ENCODE results near the gene MRPL37.

DNA sequence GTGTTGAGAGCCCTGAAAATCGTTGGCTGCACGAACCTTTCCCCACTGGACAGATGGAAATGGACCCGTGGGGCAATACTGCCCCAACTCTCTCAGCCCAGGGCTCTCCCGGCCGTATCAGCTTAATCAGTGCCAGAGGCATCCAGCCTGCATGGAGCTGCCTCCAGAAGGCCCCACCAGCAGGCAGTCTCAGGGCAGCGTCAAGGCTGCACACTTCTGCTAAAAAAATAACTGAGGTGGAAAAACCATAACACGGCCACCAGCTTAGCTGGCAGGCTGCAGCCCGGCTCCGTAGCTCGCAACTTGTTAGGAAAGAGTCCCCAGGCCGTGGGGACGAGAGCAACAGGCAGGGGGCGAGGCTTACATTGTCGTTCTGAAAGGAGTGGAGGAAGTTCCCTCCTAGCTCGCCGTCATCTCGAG, 27.9 kb downstream of the MRPL37 start:
- TF ChIP-seq CTCF (IDR thresholded peaks at IDR 0.05), result peak; percentile 34
- no peak for TF ChIP-seq EZH2 (IDR thresholded peaks at IDR 0.05)

Data from neural progenitor cell (in vitro differentiated cells).